Stimulated activated CD8-positive, alpha-beta memory T cell treated with anti-CD3 and anti-CD28 coated beads, Interleukin-12 subunit alpha, Interleukin-12 subunit beta, amount 100 ng/mL, for 1 hour (primary cell): ENCODE data around the gene SPPL2C.

Experiments
- DNase-seq: peaks from one replicate; pipeline ENCODE4 v3.0.0-alpha.2; 2020; ENCODE audit warnings: low read depth

Gene SPPL2C

DNA sequence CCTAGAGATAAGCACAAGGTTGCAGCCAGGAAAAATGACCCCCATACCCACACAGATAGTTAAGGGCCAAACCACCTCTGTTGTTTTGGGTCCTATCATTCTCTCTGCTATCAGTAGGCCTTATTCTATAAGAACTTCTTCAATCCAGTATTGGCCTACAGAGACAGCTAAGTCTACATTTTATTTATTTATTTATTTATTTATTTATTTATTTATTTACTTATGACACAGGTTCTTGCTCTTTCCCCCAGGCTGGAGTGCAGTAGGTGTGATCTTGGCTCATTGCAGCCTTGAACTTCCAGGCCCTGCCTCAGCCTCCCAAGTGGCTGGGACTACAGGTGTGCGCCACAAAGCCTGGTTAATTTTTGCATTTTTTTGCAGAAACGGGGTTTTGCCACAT, 42.2 kb downstream of the SPPL2C start:
- DNase-seq: no peak

DNA sequence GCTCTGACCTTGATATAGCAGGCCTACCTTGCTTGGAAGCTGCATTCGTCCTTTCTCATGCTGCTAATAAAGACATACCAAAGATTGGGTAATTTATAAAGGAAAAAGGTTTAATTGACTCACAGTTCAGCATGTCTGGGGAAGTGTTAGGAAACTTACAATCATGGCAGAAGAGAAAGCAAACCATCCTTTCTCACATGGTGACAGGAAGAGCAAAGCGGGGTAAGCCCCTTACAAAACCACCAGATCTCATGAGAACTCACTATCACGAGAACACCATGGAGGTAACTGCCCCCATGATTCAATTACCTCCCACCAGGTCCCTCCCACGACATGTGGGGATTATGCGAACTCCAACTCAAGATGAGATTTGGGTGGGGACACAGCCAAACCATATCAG, 43.7 kb downstream of the SPPL2C start:
- DNase-seq: no peak

DNA sequence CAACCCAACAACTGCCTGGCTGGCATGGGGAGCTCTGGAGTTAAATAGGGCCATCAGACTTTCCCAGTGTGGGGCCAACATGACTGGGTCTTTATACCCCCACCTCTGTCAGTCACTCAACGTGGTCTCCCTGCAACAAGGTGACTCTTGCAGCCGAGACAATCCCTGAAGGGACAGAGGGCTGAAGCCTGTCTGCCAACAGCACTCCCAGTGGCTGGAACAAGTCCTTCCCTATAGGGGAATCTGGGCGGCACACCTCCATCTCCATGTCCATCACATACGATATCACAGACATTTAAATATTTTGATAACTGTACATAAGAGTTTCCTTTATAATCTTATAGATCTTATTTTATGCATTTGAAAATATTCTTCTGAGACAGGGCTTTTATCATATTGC, 44.9 kb downstream of the SPPL2C start:
- no peak for DNase-seq

DNA sequence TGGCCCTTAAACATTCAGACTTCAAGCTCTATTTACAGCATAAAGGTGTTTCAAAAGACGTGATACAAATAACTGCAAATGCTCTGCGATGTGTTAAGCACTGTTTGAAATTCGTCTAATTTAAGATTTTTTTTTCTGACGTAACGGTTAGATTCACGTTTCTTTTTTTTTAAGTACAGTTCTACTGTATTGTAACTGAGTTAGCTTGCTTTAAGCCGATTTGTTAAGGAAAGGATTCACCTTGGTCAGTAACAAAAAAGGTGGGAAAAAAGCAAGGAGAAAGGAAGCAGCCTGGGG, 49.0 kb downstream of the SPPL2C start:
- DNase-seq: no peak

DNA sequence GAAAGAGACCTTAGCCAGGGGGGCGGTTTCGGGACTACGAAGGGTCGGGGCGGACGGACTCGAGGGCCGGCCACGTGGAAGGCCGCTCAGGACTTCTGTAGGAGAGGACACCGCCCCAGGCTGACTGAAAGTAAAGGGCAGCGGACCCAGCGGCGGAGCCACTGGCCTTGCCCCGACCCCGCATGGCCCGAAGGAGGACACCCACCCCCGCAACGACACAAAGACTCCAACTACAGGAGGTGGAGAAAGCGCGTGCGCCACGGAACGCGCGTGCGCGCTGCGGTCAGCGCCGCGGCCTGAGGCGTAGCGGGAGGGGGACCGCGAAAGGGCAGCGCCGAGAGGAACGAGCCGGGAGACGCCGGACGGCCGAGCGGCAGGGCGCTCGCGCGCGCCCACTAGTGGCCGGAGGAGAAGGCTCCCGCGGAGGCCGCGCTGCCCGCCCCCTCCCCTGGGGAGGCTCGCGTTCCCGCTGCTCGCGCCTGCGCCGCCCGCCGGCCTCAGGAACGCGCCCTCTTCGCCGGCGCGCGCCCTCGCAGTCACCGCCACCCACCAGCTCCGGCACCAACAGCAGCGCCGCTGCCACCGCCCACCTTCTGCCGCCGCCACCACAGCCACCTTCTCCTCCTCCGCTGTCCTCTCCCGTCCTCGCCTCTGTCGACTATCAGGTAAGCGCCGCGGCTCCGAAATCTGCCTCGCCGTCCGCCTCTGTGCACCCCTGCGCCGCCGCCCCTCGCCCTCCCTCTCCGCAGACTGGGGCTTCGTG, 49.5 kb downstream of the SPPL2C start, which contains the start of gene MAPT:
Gene MAPT, plus strand, starts transcription at position 533 of the 763 bp plus-strand sequence. CDS start 67,784 bp downstream, outside the sequence.
- DNase-seq: peak; percentile 57

DNA sequence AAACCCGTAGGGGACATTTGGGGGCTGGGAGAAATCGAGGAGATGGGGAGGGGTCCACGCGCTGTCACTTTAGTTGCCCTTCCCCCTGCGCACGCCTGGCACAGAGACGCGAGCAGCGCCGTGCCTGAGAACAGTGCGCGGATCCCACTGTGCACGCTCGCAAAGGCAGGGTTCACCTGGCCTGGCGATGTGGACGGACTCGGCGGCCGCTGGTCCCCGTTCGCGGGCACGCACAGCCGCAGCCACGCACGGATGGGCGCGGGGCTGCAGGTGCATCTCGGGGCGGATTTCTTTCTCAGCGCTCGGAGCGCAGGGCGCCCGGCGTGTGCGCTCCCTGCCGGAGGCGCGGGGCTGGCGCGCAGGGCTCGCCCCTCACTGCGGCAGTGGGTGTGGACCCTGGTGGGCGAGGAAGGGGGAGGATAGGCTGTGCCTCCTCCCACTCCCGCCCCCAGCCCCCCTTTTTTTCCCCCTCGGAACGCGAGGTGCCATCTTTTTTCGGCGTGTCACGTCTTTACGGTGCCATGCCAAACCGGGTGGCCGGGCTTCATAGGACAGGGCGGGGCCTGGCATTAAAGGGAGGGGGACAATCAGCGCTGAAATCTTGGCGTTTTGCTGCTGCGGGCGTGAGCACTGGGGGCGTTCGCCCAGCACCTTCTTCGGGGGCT, 50.8 kb downstream of the SPPL2C start:
- no peak for DNase-seq

DNA sequence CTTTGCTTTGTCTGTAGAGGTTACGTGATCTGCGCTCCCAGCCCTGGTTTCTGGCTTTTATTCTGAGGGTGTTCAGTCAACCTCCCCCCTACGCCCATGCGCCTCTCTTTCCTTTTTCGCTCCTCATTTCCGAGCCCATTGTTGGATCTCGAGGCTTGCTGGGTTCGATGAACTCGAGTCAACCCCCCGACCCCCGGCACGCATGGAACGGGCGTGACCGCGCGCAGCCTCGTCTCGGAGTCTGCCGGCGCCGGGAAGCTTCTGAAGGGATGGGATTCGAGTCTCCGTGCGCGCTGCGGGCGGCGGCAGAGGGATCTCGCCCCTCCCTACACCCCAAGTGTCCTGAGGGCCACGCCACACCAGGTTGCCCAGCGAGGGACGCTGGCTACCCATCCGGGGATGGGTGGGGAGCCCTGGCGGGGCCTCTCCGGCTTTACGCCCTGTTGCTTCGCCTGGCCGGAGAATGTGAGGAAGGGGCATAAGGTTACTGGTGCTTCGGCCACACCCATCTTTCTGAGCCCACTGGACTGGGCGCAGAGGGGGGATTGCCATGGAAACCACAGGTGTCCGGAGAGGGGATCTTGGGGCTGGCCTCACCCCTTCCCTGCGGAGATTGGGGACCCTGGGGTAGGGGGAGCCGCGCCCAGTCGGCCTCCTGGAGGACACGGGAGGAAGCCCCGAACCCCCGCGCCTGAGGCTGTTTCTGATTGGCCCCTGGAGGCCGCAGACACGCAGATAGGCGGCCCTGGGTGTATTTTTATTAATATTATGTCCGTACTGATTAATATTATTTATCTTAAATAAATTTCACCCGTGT, 51.5 kb downstream of the SPPL2C start:
- DNase-seq: no peak
